DOHH2 (cell line): ENCODE measurements around the gene BAIAP2L1.

ENCODE experiments used
- EZH2phosphoT487 ChIP-seq: fragments of 200-600 bp; sonication (generic); IDR thresholded peaks from 2 replicates; pipeline ENCODE4 v1.6.1; 2017; ENCODE audit warnings: borderline replicate concordance, mild to moderate bottlenecking, antibody characterized with exemption, low read length, moderate library complexity, mixed read lengths
- TF ChIP-seq, protein P1 (sequence below): fragments of 200-600 bp; sonication (generic); IDR thresholded peaks from one replicate; pipeline ENCODE4 v1.5.1; 2014; ENCODE audit warnings: antibody characterized with exemption, mild to moderate bottlenecking, low read depth, low read length; ENCODE audit not compliant: poor library complexity, severe bottlenecking

GRCh38 chr7:98322331-98323270 is 78.3 kb downstream of the BAIAP2L1 start:
- TF ChIP-seq, protein P1, sequence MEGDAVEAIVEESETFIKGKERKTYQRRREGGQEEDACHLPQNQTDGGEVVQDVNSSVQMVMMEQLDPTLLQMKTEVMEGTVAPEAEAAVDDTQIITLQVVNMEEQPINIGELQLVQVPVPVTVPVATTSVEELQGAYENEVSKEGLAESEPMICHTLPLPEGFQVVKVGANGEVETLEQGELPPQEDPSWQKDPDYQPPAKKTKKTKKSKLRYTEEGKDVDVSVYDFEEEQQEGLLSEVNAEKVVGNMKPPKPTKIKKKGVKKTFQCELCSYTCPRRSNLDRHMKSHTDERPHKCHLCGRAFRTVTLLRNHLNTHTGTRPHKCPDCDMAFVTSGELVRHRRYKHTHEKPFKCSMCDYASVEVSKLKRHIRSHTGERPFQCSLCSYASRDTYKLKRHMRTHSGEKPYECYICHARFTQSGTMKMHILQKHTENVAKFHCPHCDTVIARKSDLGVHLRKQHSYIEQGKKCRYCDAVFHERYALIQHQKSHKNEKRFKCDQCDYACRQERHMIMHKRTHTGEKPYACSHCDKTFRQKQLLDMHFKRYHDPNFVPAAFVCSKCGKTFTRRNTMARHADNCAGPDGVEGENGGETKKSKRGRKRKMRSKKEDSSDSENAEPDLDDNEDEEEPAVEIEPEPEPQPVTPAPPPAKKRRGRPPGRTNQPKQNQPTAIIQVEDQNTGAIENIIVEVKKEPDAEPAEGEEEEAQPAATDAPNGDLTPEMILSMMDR = no peak
- TF ChIP-seq EZH2phosphoT487 = no peak
